ENCODE results near the gene GP1BA. TPM values are rescaled to one million over a fixed set of nuclear protein-coding genes. Genes with fewer than 3 reads are reported as not detected.
A peak's percentile ranks its signal among the peaks of the same experiment; 100 is the strongest.

The GP1BA gene
- total RNA-seq, 1 experiment from 2014 or later: not detected

GRCh38 chr17:4951486-4951885 lies 19.4 kb downstream of the GP1BA start:
- Mint-ChIP-seq H3K9me3 (ENCODE audit: unreplicated experiment) (no peaks in the 10 kb centered on the region), H3K4me3 (ENCODE audit: unreplicated experiment) (peak overlapping the region; percentile 74), H3K27me3 (ENCODE audit: insufficient read depth, unreplicated experiment) (no peaks in the 10 kb centered on the region), H3K36me3 (ENCODE audit: insufficient read depth, unreplicated experiment) (peaks cover 20% of the 10 kb centered on the region), H3K27ac (ENCODE audit: low read depth, unreplicated experiment) (peak overlapping the region; percentile 74), H3K4me1 (ENCODE audit: insufficient read depth, unreplicated experiment) (peaks cover 17% of the 10 kb centered on the region)
- TF ChIP-seq CTCF (IDR thresholded peaks at IDR 0.05; ENCODE audit: unreplicated experiment): no peak
- DNase-seq (ENCODE audit: unreplicated experiment): no peak
- BruUV-seq (replicated peaks): no TSS peak
- intact Hi-C loops (cut with micrococcal nuclease): no loop called here
- CTCF ChIA-PET: interaction anchor here (0.7 to 1.3 kb wide), 3 partner anchors 11 to 440 kb away, joined by 3 read pairs; no protein-coding TSS in a partner anchor
- POLR2A ChIA-PET: interaction anchor here (0.7 to 21.5 kb wide), 5 partner anchors 12 to 46 kb away, joined by 3 to 639 read pairs (median 4); partner anchors contain the start of genes INCA1, KIF1C, RNF167 and SLC25A11

- DNase-seq (ENCODE audit: unreplicated experiment): no peak
- Mint-ChIP-seq H3K27me3 (ENCODE audit: insufficient read depth, unreplicated experiment) (no peaks in the 10 kb centered on the region), H3K9me3 (ENCODE audit: unreplicated experiment) (no peaks in the 10 kb centered on the region), H3K4me1 (ENCODE audit: insufficient read depth, unreplicated experiment) (peaks cover 10% of the 10 kb centered on the region), H3K27ac (ENCODE audit: low read depth, unreplicated experiment) (no peak overlapping the region), H3K36me3 (ENCODE audit: insufficient read depth, unreplicated experiment) (peaks cover 12% of the 10 kb centered on the region), H3K4me3 (ENCODE audit: unreplicated experiment) (no peak overlapping the region)
- TF ChIP-seq CTCF (IDR thresholded peaks at IDR 0.05; ENCODE audit: unreplicated experiment): no peak
- ChIA-PET CTCF (interaction anchor here (0.6 to 1.2 kb wide), 2 partner anchors 10 to 17 kb away, joined by 3 read pairs; no protein-coding TSS in a partner anchor), POLR2A (interaction anchor here (0.6 to 21.5 kb wide), 2 partner anchors 14 to 33 kb away, joined by 4 to 639 read pairs; partner anchors contain the start of gene SPAG7)
- BruUV-seq (replicated peaks): no TSS peak
- intact Hi-C loops (cut with micrococcal nuclease): no loop called here
Measured at GRCh38 chr17:4953451-4953961, 21.4 kb downstream of the GP1BA start.

DNA sequence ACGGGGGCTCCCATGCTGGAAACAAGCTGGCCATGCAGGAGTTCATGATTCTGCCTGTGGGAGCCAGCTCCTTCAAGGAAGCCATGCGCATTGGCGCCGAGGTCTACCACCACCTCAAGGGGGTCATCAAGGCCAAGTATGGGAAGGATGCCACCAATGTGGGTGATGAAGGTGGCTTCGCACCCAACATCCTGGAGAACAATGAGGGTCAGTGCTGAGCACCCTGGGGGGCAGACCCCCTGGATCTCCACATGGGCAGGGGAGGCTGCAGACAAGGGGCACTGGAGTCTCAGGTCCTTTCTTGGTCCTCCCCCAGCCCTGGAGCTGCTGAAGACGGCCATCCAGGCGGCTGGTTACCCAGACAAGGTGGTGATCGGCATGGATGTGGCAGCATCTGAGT lies 23.0 kb downstream of the GP1BA start:
- no TSS peak for BruUV-seq (replicated peaks)
- no peaks in the 10 kb centered on the region for H3K27me3 Mint-ChIP-seq (ENCODE audit: insufficient read depth, unreplicated experiment)
- no peaks in the 10 kb centered on the region for H3K9me3 Mint-ChIP-seq (ENCODE audit: unreplicated experiment)
- ChIA-PET CTCF (interaction anchor here (0.6 kb wide), 1 partner anchor 82 kb away, joined by 4 read pairs; no protein-coding TSS in a partner anchor), POLR2A (interaction anchor here (1.3 to 21.5 kb wide), 2 partner anchors 12 to 159 kb away, joined by 3 to 639 read pairs; partner anchors contain the start of genes PSMB6 and SPAG7)
- intact Hi-C loops (cut with micrococcal nuclease): no loop called here
- H3K27ac Mint-ChIP-seq (ENCODE audit: low read depth, unreplicated experiment): no peak overlapping the region
- peaks cover 10% of the 10 kb centered on the region for H3K4me1 Mint-ChIP-seq (ENCODE audit: insufficient read depth, unreplicated experiment)
- H3K4me3 Mint-ChIP-seq (ENCODE audit: unreplicated experiment): no peak overlapping the region
- no peak for TF ChIP-seq CTCF (IDR thresholded peaks at IDR 0.05; ENCODE audit: unreplicated experiment)
- peaks cover 14% of the 10 kb centered on the region for H3K36me3 Mint-ChIP-seq (ENCODE audit: insufficient read depth, unreplicated experiment)
- DNase-seq (ENCODE audit: unreplicated experiment): no peak

DNA sequence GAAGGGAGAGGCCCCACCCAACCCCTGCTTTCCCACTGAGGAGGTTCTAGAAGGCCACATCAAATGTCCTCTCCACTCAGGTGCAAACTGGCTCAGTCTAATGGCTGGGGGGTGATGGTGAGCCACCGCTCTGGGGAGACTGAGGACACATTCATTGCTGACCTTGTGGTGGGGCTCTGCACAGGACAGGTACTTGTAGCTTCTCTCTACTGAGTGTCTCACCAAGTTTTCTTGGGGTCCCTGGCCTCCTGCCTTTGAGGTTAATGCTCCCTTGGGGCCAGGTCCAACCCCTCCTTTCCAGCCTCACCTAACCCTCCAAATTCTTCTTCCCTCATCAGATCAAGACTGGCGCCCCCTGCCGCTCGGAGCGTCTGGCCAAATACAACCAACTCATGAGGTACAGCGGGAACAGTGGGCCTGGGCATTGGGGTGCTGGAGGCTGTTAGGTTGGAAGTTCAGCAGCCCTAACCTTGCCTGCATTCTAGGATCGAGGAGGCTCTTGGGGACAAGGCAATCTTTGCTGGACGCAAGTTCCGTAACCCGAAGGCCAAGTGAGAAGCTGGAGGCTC lies 24.5 kb downstream of the GP1BA start:
- CTCF ChIA-PET: no interaction called here
- DNase-seq (ENCODE audit: unreplicated experiment): no peak
- Mint-ChIP-seq H3K9me3 (ENCODE audit: unreplicated experiment) (no peaks in the 10 kb centered on the region), H3K27me3 (ENCODE audit: insufficient read depth, unreplicated experiment) (no peaks in the 10 kb centered on the region), H3K36me3 (ENCODE audit: insufficient read depth, unreplicated experiment) (peaks cover 24% of the 10 kb centered on the region), H3K4me1 (ENCODE audit: insufficient read depth, unreplicated experiment) (no peaks in the 10 kb centered on the region), H3K27ac (ENCODE audit: low read depth, unreplicated experiment) (no peak overlapping the region), H3K4me3 (ENCODE audit: unreplicated experiment) (no peak overlapping the region)
- intact Hi-C loops (cut with micrococcal nuclease): no loop called here
- no TSS peak for BruUV-seq (replicated peaks)
- POLR2A ChIA-PET: interaction anchor here (0.7 to 21.5 kb wide), 4 partner anchors 8 to 46 kb away, joined by 3 to 639 read pairs (median 4); partner anchors contain the start of genes PFN1 and SPAG7
- no peak for TF ChIP-seq CTCF (IDR thresholded peaks at IDR 0.05; ENCODE audit: unreplicated experiment)

All from MCF 10A (cell line).